Mammary epithelial cell (primary cell): ENCODE measurements around the gene ME2.
"Not testable (repeated sequence)": the region's sequence is repeated elsewhere in the genome, so short reads cannot be mapped to it uniquely, and the experiment has no call there.

ENCODE experiments used
- EZH2 ChIP-seq: IDR thresholded peaks from 2 replicates; pipeline ENCODE4 v1.6.1; 2012; ENCODE audit warnings: low read length, inconsistent platforms, borderline replicate concordance
- TF ChIP-seq, protein P1 (sequence below), 2 donors: IDR thresholded peaks in 1 of 2; conservative IDR thresholded peaks in 1 of 2; 2 replicates each; pipeline ENCODE4 v1.5.1; 2011 to 2012; ENCODE audit warnings: inconsistent platforms in 2 of 2, low read length in 2 of 2, mild to moderate bottlenecking in 2 of 2, control low read depth in 1 of 2, low read depth in 1 of 2; ENCODE audit not compliant: insufficient read depth in 1 of 2; ENCODE audit errors: extremely low read depth in 1 of 2

DNA sequence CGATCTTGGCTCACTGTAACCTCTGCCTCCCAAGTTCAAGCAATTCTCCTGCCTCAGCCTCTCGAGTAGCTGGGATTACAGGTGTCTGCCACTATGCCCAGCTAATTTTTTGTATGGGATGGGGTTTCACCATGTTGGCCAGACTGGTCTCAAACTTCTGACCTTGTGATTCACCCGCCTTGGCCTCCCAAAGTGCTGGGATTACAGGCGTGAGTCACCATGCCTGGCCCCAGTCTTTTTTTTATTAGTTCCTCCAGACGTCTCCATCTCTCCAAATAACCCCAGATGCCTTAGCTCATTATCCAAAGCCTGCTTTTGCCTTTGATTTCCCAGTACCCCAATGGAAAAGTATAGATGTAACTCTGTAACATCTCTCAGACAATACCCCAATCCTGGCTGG, 21.8 kb upstream of the ME2 start:
- TF ChIP-seq, protein P1, sequence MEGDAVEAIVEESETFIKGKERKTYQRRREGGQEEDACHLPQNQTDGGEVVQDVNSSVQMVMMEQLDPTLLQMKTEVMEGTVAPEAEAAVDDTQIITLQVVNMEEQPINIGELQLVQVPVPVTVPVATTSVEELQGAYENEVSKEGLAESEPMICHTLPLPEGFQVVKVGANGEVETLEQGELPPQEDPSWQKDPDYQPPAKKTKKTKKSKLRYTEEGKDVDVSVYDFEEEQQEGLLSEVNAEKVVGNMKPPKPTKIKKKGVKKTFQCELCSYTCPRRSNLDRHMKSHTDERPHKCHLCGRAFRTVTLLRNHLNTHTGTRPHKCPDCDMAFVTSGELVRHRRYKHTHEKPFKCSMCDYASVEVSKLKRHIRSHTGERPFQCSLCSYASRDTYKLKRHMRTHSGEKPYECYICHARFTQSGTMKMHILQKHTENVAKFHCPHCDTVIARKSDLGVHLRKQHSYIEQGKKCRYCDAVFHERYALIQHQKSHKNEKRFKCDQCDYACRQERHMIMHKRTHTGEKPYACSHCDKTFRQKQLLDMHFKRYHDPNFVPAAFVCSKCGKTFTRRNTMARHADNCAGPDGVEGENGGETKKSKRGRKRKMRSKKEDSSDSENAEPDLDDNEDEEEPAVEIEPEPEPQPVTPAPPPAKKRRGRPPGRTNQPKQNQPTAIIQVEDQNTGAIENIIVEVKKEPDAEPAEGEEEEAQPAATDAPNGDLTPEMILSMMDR (conservative IDR thresholded peaks at IDR 0.05 in 1 of 2, IDR thresholded peaks at IDR 0.05 in 1 of 2; ENCODE audit: extremely low read depth in 1 of 2, insufficient read depth in 1 of 2, low read depth in 1 of 2, low read length in 2 of 2) = not testable (repeated sequence)
- not testable (repeated sequence) for TF ChIP-seq EZH2
